GM18951 (cell line): Measurements from ENCODE around the gene SIL1.

Experiments used
- POLR2A ChIP-seq: IDR thresholded peaks from 4 replicates; pipeline ENCODE4 v1.6.1; 2011; ENCODE audit warnings: mild to moderate bottlenecking; ENCODE audit not compliant: insufficient read length, insufficient read depth; ENCODE audit errors: extremely low read depth
- in situ Hi-C: fragments of 300-500 bp; cut with MboI; formaldehyde crosslinking; loops from one replicate; pipeline ENCODE4 v1.12.0; 2022; ENCODE audit warnings: low sequenced_read_pairs, mixed read lengths, inconsistent platforms; ENCODE audit not compliant: unreplicated experiment

Gene SIL1

DNA sequence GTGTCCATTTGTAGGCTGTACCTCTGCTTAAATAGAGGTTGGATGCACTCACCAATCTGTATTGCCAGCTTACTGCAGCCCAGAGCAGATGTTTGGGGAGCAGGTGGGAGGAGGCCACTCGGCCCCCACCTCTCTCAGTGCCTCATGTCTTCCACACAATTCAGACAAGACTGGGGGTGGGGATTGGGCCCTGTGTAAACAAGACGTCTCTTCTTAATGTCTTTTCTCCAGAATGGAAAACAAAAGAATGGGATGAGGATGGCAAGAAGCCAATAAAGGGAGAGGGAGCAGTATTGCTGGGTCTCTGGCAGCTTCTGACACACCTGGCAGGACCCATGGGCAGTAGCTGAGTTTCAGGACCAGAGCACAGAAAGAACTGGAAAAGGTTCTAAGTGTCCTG, 64.9 kb downstream of the SIL1 start:
- TF ChIP-seq POLR2A: no peak
- in situ Hi-C loops: no loop called here

DNA sequence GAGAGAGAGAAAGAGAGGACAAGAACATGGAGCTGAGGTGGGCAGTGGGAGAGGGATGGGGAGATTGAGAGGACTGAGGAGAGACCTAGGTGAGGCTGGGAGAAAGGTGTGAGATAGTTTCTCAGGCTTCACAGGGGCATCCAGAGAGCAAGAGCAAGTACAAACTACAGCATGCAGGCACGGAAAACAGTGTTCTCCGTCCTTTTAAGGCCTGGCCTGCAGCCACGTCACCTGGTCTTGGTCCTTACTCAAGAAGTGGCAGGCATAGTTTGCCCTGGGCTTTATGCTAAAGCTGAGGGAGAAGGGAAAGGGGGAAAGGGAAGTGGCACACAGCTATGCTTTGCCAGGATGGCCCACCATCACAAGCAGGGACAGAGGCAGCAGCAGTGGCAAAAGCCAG, 65.7 kb downstream of the SIL1 start:
- no peak for TF ChIP-seq POLR2A
- in situ Hi-C loops: no loop called here

DNA sequence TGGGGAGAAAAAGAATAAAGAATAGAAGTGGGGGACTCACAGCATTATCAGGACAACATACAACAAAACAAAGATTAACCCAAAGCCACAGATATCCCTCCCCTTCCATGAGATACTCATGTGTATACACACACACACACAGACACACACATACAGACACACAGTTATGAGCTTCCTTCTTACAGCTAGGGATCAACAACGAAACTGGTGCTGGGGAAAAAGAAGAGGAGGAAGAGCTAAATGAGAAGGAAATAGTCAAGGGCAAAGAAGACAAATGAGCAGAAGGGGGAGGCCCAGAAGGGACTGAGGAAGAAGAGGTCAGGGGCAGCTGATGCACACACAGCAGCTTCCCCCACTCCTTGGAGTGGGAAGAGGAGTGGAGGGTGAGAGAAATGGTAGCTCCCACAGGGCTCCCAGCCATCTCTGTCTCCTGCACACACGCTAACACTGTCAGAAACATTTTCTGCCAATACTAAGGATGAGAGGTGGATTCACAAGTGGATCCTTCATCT, 66.2 kb downstream of the SIL1 start:
- in situ Hi-C loops: no loop called here
- no peak for TF ChIP-seq POLR2A

DNA sequence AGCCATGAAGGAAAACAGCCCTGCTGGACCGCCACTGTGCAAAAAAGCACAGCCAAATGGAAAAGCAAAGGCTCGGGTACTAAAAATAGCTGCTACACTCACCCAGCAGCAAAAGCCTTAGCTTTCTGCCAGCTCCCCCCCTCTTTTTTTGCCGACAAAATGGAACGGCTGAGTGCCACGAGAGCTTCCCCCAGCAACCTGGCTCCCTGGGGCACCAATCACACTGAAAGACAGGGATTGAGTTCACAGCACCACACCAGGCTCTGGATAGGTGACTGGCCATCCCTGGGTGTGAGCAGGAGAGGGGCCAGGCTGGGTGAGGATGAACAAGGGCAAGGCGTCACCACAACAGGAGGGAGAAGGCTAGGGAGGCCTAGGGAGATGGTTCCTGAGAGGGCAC, 66.7 kb downstream of the SIL1 start:
- in situ Hi-C loops: no loop called here
- no peak for TF ChIP-seq POLR2A

DNA sequence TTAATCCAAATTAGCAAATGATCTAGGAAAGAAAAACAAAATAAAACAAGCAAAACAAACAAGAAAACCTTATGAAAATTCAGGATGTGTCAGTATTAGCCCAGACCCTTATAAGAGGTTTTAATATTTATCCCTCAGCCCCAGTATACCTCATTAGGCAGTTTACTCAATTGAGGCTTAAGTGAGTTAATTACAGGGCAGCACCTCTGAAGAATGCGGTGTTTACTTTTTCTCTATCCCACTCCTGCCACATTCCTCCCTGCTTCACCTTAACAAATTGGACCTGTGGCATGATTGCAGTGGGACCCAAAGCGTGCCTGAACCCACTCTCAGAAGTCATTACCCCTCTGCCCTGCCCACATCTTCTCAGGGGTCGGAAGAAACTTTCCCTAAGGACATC, 67.1 kb downstream of the SIL1 start:
- no peak for TF ChIP-seq POLR2A
- in situ Hi-C loops: no loop called here

DNA sequence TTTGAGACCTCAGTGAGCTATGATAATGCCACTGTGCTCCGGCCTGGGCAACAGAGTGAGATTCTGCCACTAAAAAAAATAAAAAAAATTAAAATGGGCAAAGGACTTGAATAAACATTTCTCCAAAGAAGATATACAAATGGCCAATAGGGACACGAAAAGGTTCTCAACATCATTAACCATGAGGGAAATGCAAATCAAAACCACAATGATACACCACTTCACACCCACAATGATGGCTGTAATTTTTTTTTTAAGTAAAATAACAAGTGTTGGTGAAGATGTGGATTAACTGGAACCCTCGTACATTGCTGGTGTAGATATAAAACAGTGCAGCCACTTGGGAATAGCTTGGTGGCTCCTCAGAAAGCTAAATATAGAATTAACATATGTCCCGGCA, 68.0 kb downstream of the SIL1 start:
- no peak for TF ChIP-seq POLR2A
- in situ Hi-C loops: no loop called here

DNA sequence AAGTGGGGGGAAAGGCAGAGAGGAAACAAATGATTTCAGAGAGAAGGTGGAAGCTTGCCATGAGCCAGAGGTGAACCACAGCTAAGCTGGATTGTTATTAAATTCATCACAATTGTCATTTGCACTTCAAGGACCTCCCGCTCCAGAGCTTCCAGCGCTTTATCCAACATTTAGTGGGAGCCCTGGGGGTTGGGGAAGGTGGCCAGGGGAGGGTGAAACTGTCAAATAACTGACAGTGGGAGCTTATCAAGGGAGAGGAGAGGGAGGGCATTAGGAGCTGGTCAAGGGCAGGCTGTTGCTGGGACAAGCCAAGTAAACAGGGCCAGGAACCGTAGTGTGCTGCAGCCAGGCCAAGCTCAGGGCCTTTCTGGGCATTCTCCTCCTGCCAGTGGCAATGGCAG, 71.5 kb downstream of the SIL1 start:
- no peak for TF ChIP-seq POLR2A
- in situ Hi-C loops: no loop called here

DNA sequence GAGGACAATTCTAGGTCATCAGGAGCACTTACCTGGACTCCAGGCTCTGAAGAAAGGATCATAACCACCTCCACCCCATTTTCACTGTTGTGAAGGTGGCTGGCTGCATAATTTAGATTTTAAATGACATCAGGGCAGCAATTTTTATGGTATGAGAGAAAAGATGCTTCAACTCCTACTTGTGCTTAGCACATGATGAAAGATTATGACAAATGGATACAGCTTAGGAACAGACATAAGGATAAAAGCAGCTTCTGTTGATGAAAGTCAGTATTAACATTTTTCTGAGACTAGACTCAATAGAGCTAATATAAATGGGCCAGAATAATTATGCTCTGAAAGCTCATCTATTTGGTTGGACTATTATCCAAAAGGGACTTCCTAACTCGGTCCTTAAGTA, 72.2 kb downstream of the SIL1 start:
- TF ChIP-seq POLR2A: no peak
- in situ Hi-C loops: no loop called here

DNA sequence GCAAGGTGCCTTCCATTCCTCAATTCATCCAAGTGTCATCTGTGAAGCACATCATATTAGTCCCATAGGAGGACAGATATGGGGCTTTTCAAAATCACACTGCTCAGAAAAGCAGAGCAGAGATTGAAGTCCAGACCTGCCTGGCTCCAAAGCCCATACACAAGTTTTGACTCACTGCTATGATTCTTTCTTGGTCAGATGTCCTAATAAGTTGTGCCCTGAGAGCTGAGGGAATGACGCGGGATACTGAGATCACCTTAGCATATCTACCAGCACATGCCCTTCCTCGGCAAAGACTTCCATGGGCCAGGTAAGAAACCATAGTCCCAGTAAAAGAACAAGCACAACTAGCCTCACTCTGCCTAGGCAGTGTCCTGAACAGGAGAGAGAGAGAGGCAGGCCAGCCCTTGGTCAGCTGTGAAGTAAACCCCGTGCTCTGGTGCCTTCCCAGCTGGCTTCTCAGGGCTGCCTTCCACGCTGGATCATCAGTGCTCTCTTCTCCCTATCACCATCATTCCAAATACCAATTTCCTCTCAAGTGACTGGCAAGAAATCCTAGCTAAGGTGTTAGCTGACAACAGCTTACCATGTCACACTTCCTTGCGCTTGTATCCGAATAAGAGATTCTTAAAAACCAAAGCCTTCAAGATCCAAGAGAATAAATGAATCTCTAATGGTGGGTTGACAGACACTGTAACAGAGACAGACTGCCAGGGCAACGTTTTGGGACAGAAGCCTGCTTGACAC, 73.2 kb downstream of the SIL1 start:
- in situ Hi-C loops: no loop called here
- no peak for TF ChIP-seq POLR2A

DNA sequence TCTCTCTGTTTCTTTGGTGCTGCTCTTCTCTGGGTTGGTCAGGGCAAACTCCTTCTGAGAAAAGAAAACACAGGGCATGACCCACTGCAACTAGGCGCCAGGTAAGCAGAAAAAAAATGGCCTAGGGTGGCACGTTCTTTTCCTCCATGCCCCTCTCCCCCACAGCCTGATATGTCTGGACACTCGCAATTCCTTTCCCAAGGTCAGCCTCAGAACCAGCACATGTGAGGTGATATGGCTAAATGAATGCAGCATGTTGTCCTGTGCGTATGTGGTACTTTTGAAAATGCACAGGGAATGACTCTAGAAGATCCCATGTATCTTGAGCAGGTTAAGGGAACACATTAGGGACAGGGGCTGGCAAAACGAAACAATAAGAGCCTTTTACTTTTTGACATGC, 77.0 kb downstream of the SIL1 start:
- in situ Hi-C loops: no loop called here
- no peak for TF ChIP-seq POLR2A

DNA sequence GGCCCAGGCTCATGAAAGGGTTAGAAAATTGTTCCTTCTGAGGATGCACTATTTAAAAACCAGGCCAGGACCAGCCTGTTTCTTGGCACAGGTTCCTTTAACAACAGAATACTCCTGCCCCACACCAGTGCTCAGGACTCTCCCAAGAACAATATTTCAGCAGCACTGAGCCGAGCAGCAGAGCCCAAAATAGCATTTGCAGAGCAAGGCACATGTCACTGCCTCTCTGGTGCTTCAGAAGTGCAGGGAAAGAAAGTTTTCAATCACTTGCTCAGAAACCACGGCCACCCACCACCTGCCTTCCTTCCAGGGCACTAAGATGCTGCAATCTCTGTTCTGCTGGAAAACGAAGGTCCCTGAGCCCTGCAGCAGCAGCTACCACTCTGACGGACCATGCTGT, 77.6 kb downstream of the SIL1 start:
- in situ Hi-C loops: no loop called here

DNA sequence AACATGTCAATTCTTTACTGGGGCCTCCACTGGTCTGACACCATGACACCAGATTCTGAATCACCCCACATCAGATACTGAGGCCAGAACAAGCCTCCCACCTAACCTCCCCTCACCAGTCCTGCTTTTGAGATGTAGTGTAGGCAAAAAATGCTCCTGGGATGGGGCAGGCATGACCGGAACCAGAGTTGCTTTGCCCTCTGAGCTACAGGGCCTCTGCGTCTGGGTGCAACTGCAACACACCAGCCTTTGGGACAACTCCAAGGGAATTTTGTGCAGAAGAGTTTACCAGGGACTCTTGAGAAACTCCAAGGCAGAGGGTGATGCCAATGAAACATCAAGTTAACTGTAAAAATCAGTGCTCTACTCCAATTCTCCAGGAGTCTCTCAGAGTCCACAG, 79.4 kb downstream of the SIL1 start:
- in situ Hi-C loops: no loop called here

More for the DNA sequence above, 77.6 kb downstream of the SIL1 start:
- TF ChIP-seq POLR2A: no peak

DNA sequence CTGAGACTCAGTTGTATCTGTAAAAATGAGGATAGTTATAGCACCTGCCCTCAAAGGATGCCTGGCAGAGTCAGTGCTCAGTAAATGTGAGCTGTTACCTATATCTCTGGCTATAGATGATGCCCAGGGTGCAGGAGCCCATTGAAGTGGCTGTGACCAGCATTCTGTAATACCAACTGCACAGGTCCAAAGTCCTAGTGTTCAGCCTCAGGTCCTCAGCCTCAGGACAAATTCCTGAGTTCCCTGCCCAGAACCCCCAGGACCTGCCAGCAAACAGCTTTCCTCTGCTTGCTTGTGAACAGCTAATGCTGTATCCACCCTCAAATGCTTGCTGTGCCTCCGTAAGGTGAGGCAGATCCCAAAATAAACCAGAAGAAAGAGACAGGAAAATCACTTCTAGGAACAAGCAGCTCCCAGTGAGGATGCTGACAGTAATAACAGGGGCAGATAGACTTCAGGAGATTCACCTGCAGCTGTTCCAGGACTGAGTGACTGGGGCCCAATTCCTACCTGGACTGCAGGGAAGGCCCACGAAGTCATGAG, 80.8 kb downstream of the SIL1 start:
- in situ Hi-C loops: no loop called here
- no peak for TF ChIP-seq POLR2A

More for the DNA sequence above, 79.4 kb downstream of the SIL1 start:
- no peak for TF ChIP-seq POLR2A

DNA sequence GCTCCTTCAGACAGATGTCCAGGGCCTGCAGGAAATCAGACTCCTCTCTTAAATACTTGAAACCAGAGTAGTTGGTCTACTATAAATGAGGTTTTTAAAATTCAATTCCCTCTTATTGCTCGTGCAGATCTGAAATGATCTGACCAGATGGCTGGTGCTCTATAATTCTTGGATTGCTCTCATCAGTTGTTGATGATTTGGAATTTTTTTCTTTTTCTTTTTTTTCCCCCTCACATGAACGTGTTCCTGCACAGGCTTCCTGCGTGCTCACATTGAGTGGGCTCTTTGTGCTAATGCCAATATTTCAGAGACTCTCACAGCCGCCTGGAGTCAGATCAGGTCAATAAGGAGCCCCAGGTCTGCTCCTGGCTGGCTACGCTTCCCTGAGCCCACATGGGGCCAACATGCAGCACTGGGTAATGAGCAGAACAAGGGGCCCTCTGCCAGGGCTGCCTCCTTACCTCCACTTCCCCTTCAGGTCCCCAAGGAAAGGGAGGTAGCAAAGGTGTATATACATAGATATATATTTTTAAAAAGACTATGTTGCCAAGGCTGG, 82.0 kb downstream of the SIL1 start:
- no peak for TF ChIP-seq POLR2A
- in situ Hi-C loops: no loop called here
